Neuronal stem cell (in vitro differentiated cells): ENCODE data around the gene COLEC12.
A peak's percentile ranks its signal among the peaks of the same experiment; 100 is the strongest.

Source experiments
- DNase-seq: peaks from one replicate; pipeline ENCODE4 v3.0.0-alpha.2; 2013; ENCODE audit warnings: low spot score
- H2AFZ ChIP-seq: one replicate; pipeline ENCODE4 v1.6.1; 2013; ENCODE audit warnings: mild to moderate bottlenecking, low read length, inconsistent platforms
- H2AK5ac ChIP-seq: 2 replicates; pipeline ENCODE4 v1.6.1; 2013; ENCODE audit warnings: low read depth, mild to moderate bottlenecking, inconsistent platforms, low read length, moderate library complexity, mixed read lengths
- H2BK120ac ChIP-seq: 2 replicates; pipeline ENCODE4 v1.6.1; 2013; ENCODE audit warnings: low read depth, mild to moderate bottlenecking, inconsistent platforms, low read length, moderate library complexity, mixed read lengths
- H2BK12ac ChIP-seq: one replicate; pipeline ENCODE4 v1.6.1; 2013; ENCODE audit warnings: low read length, inconsistent platforms
- H2BK15ac ChIP-seq: 2 replicates; pipeline ENCODE4 v1.6.1; 2013; ENCODE audit warnings: mild to moderate bottlenecking, low read length, inconsistent platforms, mixed read lengths
- H2BK5ac ChIP-seq: one replicate; pipeline ENCODE4 v1.6.1; 2013; ENCODE audit warnings: inconsistent platforms, mild to moderate bottlenecking, low read length, moderate library complexity
- H3K14ac ChIP-seq: one replicate; pipeline ENCODE4 v1.6.1; 2013; ENCODE audit warnings: low read length, inconsistent platforms
- H3K18ac ChIP-seq: 2 replicates; pipeline ENCODE4 v1.6.1; 2013; ENCODE audit warnings: low read length, inconsistent platforms
- H3K23ac ChIP-seq: 2 replicates; pipeline ENCODE4 v1.6.1; 2013; ENCODE audit warnings: low read depth, mild to moderate bottlenecking, mixed read lengths, low read length, inconsistent platforms; ENCODE audit not compliant: poor library complexity
- H3K27ac ChIP-seq: replicated peaks from 3 replicates; pipeline ENCODE4 v1.5.1; 2013; ENCODE audit warnings: low read length, inconsistent platforms
- H3K27me3 ChIP-seq, 3 experiments: 2 replicates each; pipeline ENCODE4 v1.6.1; 2013; ENCODE audit warnings: low read length in 3 of 3, mild to moderate bottlenecking in 2 of 3, inconsistent platforms in 1 of 3, low read depth in 1 of 3, mixed read lengths in 1 of 3, moderate library complexity in 1 of 3; ENCODE audit not compliant: control insufficient read depth in 3 of 3, insufficient read depth in 3 of 3
- H3K36me3 ChIP-seq, 2 donors: replicated peaks in 1 of 2; 2 replicates each; pipeline ENCODE4 v1.6.1; 2013; ENCODE audit warnings: low read length in 2 of 2; ENCODE audit not compliant: control insufficient read depth in 2 of 2, insufficient read depth in 2 of 2
- H3K4ac ChIP-seq: 2 replicates; pipeline ENCODE4 v1.6.1; 2013; ENCODE audit warnings: inconsistent platforms, mild to moderate bottlenecking, low read length, moderate library complexity
- H3K4me1 ChIP-seq, 2 donors: 1 replicate in 1 of 2; 2 replicates in 1 of 2; pipeline ENCODE4 v1.6.1; 2013; ENCODE audit warnings: low read length in 2 of 2, low read depth in 1 of 2; ENCODE audit not compliant: control insufficient read depth in 2 of 2, insufficient read depth in 1 of 2
- H3K4me2 ChIP-seq: one replicate; pipeline ENCODE4 v1.6.1; 2013; ENCODE audit warnings: mild to moderate bottlenecking, low read length, inconsistent platforms; ENCODE audit not compliant: insufficient read depth, poor library complexity, severe bottlenecking
- H3K4me3 ChIP-seq, 2 donors: 2 replicates each; pipeline ENCODE4 v1.5.1; 2013; ENCODE audit warnings: low read length in 2 of 2, mild to moderate bottlenecking in 2 of 2, inconsistent platforms in 1 of 2, moderate library complexity in 1 of 2
- H3K79me1 ChIP-seq: one replicate; pipeline ENCODE4 v1.6.1; 2013; ENCODE audit warnings: low read depth, mild to moderate bottlenecking, inconsistent platforms, low read length, moderate library complexity
- H3K9ac ChIP-seq: one replicate; pipeline ENCODE4 v1.6.1; 2013; ENCODE audit warnings: mild to moderate bottlenecking, low read depth, low read length, inconsistent platforms; ENCODE audit not compliant: poor library complexity
- H3K9me3 ChIP-seq, 2 donors: replicated peaks in 1 of 2; 2 replicates each; pipeline versions ENCODE3 to v1.6.1; 2013; ENCODE audit warnings: low read length in 2 of 2, mild to moderate bottlenecking in 2 of 2, inconsistent platforms in 1 of 2, low read depth in 1 of 2, mixed read lengths in 1 of 2, moderate library complexity in 1 of 2; ENCODE audit not compliant: control insufficient read depth in 2 of 2, insufficient read depth in 1 of 2
- H4K8ac ChIP-seq: one replicate; pipeline ENCODE4 v1.6.1; 2013; ENCODE audit warnings: low read depth, mild to moderate bottlenecking, inconsistent platforms, low read length, moderate library complexity
- H4K91ac ChIP-seq: one replicate; pipeline ENCODE4 v1.6.1; 2013; ENCODE audit warnings: low read length, low read depth, mild to moderate bottlenecking, inconsistent platforms; ENCODE audit not compliant: poor library complexity
- WGBS, 2 donors: extraction: QIAGEN DNeasy Blood & Tissue Kit; methylation state at CpG; one replicate each; pipeline ENCODE4 v1.1.7; 2013; ENCODE audit warnings: missing lambda C conversion rate in 2 of 2, mixed read lengths in 1 of 2; ENCODE audit not compliant: insufficient read length in 2 of 2, insufficient replicate concordance in 1 of 2; ENCODE audit errors: extremely low coverage in 2 of 2; 5-methylcytosine and 5-hydroxymethylcytosine counted together

COLEC12 gene

DNA sequence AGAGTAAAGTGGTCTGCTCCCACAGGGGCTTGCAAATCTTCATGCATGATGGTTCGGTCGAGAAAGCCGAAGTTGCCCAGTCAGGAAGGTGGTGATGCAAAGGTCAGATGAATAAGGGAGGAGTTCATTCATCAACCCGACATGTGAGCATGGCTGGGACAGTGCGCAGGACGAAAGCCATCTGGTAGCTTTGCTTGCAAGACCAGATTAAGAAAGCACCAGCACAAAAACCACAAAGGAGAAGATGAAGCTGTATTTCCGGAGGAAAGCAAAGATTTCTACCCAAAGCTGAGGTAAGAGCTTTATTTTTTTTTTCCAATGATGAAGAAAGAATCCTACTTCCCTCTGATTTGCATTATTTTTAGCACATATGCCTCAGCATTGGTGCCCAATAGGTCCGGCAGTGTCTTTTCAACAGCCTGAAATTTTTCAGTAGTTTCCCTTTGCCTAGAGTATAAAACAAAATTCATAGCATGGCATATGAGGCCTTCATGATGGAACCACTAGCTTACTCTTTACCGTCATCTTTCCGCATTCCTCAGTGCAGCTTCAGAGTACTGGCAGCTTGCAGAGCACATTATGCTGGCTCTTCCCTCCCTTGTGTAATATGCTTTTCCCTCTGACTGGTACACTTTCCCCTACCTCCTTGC lies 120.7 kb downstream of the COLEC12 start:
- no peak for DNase-seq
- Histone ChIP-seq H3K27ac (no peak overlapping the region), H3K18ac (no peak overlapping the region), H3K27me3 (no peaks in the 10 kb centered on the region), H2AFZ (no peak overlapping the region), H3K4ac (no peak overlapping the region), H4K91ac (no peak overlapping the region), H4K8ac (no peak overlapping the region), H3K9ac (no peak overlapping the region), H3K4me2 (no peak overlapping the region), H2BK15ac (no peak overlapping the region), H3K4me1 (no peaks in the 10 kb centered on the region), H3K4me3 (no peak overlapping the region), H3K9me3 (no peaks in the 10 kb centered on the region), H3K36me3 (no peaks in the 10 kb centered on the region), H2BK12ac (no peak overlapping the region), H2AK5ac (no peak overlapping the region), H3K14ac (no peak overlapping the region), H2BK120ac (no peak overlapping the region), H2BK5ac (no peak overlapping the region), H3K23ac (no peak overlapping the region), H3K79me1 (no peaks in the 10 kb centered on the region)
- WGBS, 2 donors, result no CpG with 5 or more reads among the region's 10 CpGs

GRCh38 chr18:378079-378478 lies 122.4 kb downstream of the COLEC12 start:
- H4K91ac ChIP-seq, result no peak overlapping the region
- no peak overlapping the region for H3K14ac ChIP-seq
- H4K8ac ChIP-seq, result no peak overlapping the region
- H2BK15ac ChIP-seq, result no peak overlapping the region
- no peak overlapping the region for H2BK5ac ChIP-seq
- no peaks in the 10 kb centered on the region for H3K9me3 ChIP-seq
- no peak overlapping the region for H3K4me3 ChIP-seq
- no peaks in the 10 kb centered on the region for H3K4me1 ChIP-seq
- H3K4me2 ChIP-seq, result no peak overlapping the region
- H3K23ac ChIP-seq, result no peak overlapping the region
- no CpG with 5 or more reads among the region's 8 CpGs for WGBS, 2 donors
- DNase-seq, result no peak
- no peak overlapping the region for H2BK12ac ChIP-seq
- H3K18ac ChIP-seq, result no peak overlapping the region
- H3K79me1 ChIP-seq, result no peaks in the 10 kb centered on the region
- no peaks in the 10 kb centered on the region for H3K36me3 ChIP-seq
- H2AFZ ChIP-seq, result no peak overlapping the region
- no peak overlapping the region for H2AK5ac ChIP-seq
- no peak overlapping the region for H3K27ac ChIP-seq
- H3K9ac ChIP-seq, result no peak overlapping the region
- no peak overlapping the region for H3K4ac ChIP-seq
- H2BK120ac ChIP-seq, result no peak overlapping the region
- H3K27me3 ChIP-seq, result no peaks in the 10 kb centered on the region

- no peak for DNase-seq
- no CpG with 5 or more reads among the region's 10 CpGs for WGBS, 2 donors
- Histone ChIP-seq H4K8ac (no peak overlapping the region), H2AFZ (peak overlapping the region; percentile 17), H2BK12ac (no peak overlapping the region), H3K36me3 (no peaks in the 10 kb centered on the region), H2AK5ac (peak overlapping the region; percentile 11), H3K18ac (no peak overlapping the region), H3K23ac (no peak overlapping the region), H2BK15ac (no peak overlapping the region), H2BK120ac (no peak overlapping the region), H2BK5ac (no peak overlapping the region), H4K91ac (no peak overlapping the region), H3K79me1 (no peaks in the 10 kb centered on the region), H3K14ac (no peak overlapping the region), H3K4me3 (no peak overlapping the region), H3K9ac (no peak overlapping the region), H3K4me2 (no peak overlapping the region), H3K4me1 (no peaks in the 10 kb centered on the region), H3K27ac (no peak overlapping the region), H3K27me3 (no peaks in the 10 kb centered on the region), H3K4ac (no peak overlapping the region), H3K9me3 (no peaks in the 10 kb centered on the region)
These were observed 123.4 kb downstream of the COLEC12 start for GRCh38 chr18:377088-377487.

- DNase-seq, result no peak
- Histone ChIP-seq H2BK5ac (no peak overlapping the region), H2BK12ac (no peak overlapping the region), H3K4me1 (peaks cover 0 to 3% of the 10 kb centered on the region in 2 donors), H3K4ac (no peak overlapping the region), H2BK120ac (no peak overlapping the region), H4K8ac (no peak overlapping the region), H3K9me3 (no peaks in the 10 kb centered on the region), H3K18ac (no peak overlapping the region), H2AK5ac (no peak overlapping the region), H3K23ac (no peak overlapping the region), H4K91ac (no peak overlapping the region), H3K14ac (no peak overlapping the region), H3K27me3 (no peaks in the 10 kb centered on the region), H3K4me2 (no peak overlapping the region), H3K4me3 (no peak overlapping the region), H2AFZ (no peak overlapping the region), H3K27ac (no peak overlapping the region), H2BK15ac (no peak overlapping the region), H3K36me3 (no peaks in the 10 kb centered on the region), H3K9ac (no peak overlapping the region), H3K79me1 (no peaks in the 10 kb centered on the region)
- no CpG with 5 or more reads among the region's 3 CpGs for WGBS, 2 donors
These were observed 124.2 kb downstream of the COLEC12 start for GRCh38 chr18:376311-376710.
